ENCODE measurements around the gene LAPTM5. TPM values are rescaled to one million over a fixed set of nuclear protein-coding genes. Genes with fewer than 3 reads are reported as not detected.

The LAPTM5 gene
- total RNA-seq, 4 donors from 2014 or later: 25.3 to 97.3 (median 46.4) TPM

DNA sequence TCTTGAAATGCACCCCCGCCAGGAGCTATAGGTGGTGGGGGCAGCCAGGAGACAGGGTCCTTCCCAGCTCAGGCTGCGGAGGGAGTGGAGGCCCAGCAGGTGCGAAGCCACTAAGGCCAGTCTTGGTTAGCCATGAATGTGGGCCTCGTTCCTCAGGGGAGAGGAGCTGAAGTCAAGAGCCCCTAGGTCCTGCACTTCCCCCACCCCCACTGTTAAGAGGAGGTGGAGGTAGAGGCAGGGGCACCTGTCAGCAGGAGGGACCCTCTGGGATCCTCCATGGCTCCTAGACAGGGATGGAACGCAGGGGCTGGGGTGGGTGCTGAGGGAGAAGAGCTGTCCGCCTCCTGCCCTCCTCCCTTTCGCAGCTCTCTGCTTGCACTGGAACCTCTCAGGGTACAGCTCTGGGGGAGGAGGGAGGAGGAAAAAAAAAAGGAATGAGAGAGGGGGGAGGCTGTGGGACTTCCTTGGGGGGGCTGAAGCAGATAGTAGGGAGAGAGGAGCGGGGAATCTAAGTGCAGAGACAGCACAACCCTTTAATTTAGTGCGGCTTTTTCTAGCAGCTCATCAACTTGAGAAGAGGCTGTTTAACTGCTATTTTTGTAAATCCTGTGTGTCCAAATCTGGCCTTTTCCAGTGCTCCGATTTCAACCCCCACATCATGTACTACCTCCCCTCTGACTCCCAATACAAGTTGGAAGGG lies 71.2 kb downstream of the LAPTM5 start:
- intact Hi-C loops (cut with DNase I): no loop called here
- TF ChIP-seq, protein P1, sequence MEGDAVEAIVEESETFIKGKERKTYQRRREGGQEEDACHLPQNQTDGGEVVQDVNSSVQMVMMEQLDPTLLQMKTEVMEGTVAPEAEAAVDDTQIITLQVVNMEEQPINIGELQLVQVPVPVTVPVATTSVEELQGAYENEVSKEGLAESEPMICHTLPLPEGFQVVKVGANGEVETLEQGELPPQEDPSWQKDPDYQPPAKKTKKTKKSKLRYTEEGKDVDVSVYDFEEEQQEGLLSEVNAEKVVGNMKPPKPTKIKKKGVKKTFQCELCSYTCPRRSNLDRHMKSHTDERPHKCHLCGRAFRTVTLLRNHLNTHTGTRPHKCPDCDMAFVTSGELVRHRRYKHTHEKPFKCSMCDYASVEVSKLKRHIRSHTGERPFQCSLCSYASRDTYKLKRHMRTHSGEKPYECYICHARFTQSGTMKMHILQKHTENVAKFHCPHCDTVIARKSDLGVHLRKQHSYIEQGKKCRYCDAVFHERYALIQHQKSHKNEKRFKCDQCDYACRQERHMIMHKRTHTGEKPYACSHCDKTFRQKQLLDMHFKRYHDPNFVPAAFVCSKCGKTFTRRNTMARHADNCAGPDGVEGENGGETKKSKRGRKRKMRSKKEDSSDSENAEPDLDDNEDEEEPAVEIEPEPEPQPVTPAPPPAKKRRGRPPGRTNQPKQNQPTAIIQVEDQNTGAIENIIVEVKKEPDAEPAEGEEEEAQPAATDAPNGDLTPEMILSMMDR (IDR thresholded peaks at IDR 0.05): no peak
- no peak for TF ChIP-seq POLR2A (IDR thresholded peaks at IDR 0.05)
- H3K9me3 ChIP-seq: no peaks in the 10 kb centered on the region
- no peak overlapping the region for H3K4me3 ChIP-seq (replicated peaks in 1 of 3)
- H3K4me1 ChIP-seq: peaks cover 0 to 5% of the 10 kb centered on the region in 2 donors
- DNase-seq: no peak
- H3K27me3 ChIP-seq: no peaks in the 10 kb centered on the region
- H3K27ac ChIP-seq: no peak overlapping the region
- 57 to 59% methylated on average over 8 to 10 of the region's 10 CpGs for WGBS, 2 donors
- H3K36me3 ChIP-seq: no peaks in the 10 kb centered on the region

DNA sequence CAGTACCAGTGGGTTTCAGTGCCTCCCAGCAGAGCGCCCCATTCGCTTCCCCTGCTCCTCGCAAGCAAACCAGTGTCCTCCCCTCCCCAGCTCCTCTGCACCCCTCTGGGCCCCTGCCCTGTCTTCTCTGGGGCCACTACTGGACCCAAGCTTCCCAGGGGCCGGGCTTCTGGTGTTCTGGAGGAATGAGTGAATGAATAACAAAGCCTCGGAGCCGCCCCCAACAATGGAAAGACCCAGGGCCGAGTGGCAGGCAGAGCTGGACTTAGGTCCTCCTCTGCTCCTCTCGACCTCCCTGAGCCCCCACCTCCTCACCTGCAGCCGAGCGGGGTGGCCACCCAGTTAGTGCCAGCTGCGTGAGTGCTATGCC lies 71.8 kb downstream of the LAPTM5 start:
- Histone ChIP-seq H3K4me1 (peaks cover 0 to 5% of the 10 kb centered on the region in 2 donors), H3K36me3 (no peaks in the 10 kb centered on the region), H3K27ac (no peak overlapping the region), H3K27me3 (no peaks in the 10 kb centered on the region), H3K4me3 (replicated peaks in 1 of 3) (peak overlapping the region in 1 of 3 donors; percentile 6), H3K9me3 (no peaks in the 10 kb centered on the region)
- WGBS, 2 donors: 38 to 41% methylated on average over 11 of the region's 11 CpGs
- DNase-seq: no peak
- intact Hi-C loops (cut with DNase I): no loop called here
- TF ChIP-seq, protein P1 (IDR thresholded peaks at IDR 0.05): no peak
- TF ChIP-seq POLR2A (IDR thresholded peaks at IDR 0.05): no peak

DNA sequence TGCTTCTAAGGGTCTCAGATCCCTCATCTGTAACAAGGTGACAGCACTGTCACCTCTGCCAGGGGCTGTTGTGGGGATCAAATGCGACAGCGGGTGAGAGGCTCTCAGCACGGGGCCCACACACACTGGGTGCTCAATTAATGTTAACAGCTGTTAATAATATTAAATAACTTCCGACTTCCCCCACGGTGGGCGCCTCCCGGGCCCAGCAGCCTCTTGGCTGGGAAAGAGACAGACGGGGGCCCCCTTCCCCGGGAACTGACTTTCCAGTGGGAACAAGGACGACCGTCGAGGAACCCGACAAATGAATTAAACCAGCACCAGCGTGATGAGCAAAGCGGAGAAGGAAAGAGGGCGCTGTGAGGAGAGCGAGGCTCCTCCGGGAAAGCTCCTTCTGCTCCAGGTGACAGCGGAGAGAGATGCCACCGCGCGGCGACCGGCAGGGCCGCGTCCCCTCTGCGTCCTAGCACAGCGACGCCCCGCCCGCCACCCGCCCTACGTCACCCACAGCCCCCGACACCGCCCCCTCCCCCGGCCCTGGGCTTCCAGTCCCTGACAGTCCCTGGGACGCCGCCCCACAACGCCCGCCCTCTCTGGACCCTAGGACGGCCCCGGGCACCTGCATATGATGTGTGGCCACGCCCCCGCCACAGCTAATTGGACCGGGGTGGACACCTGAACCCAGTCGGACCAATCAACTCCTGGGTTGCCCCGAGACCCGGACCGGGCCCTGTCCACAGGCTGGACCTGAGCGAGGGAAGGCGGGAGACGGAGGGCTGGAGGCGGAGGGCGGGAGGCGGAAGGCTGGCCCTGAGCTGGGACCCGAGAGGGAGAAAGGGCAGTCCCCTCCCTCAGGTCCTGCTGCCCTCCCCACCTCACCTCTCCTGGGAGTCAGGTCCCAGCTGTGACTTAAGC lies 72.4 kb downstream of the LAPTM5 start:
- intact Hi-C loops (cut with DNase I): no loop called here
- 11 to 12% methylated on average over 17 to 22 of the region's 56 CpGs for WGBS, 2 donors
- peaks cover 0 to 5% of the 10 kb centered on the region in 2 donors for H3K4me1 ChIP-seq
- peak in 1 of 2 donors; percentile 54 for TF ChIP-seq POLR2A (IDR thresholded peaks at IDR 0.05)
- TF ChIP-seq, protein P1 (IDR thresholded peaks at IDR 0.05): peak in 3 of 6 experiments; percentile 9 to 37 (median 23)
- no peaks in the 10 kb centered on the region for H3K36me3 ChIP-seq
- H3K9me3 ChIP-seq: no peaks in the 10 kb centered on the region
- peak; percentile 99 for DNase-seq
- H3K4me3 ChIP-seq (replicated peaks in 1 of 3): peak overlapping the region in 1 of 3 donors; percentile 6
- H3K27ac ChIP-seq: no peak overlapping the region
- no peaks in the 10 kb centered on the region for H3K27me3 ChIP-seq

DNA sequence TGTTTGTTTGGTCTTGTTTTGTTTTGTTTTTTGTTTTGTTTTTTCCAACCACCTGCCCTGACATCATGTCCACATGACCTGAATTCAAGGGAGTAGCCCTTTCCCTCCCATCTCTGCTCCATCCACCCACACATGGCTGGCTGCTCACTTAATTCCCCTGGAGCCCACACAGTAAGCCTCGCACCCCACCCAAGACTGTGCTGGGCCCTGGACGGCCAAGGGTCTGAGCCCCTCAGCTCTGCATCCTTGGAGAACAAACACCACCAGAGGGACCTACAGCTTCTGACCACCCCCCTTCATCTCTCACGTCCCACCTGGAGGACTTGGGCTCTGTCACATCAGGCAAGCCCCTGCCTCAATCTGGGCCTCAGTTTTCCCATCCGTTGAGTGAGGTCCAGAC lies 73.3 kb downstream of the LAPTM5 start:
- TF ChIP-seq, protein P1 (IDR thresholded peaks at IDR 0.05): no peak
- TF ChIP-seq POLR2A (IDR thresholded peaks at IDR 0.05): no peak
- intact Hi-C loops (cut with DNase I): no loop called here
- peaks cover 0 to 5% of the 10 kb centered on the region in 2 donors for H3K4me1 ChIP-seq
- no peak overlapping the region for H3K4me3 ChIP-seq (replicated peaks in 1 of 3)
- 85 to 90% methylated on average over 4 of the region's 4 CpGs for WGBS, 2 donors
- H3K27ac ChIP-seq: no peak overlapping the region
- no peaks in the 10 kb centered on the region for H3K27me3 ChIP-seq
- no peaks in the 10 kb centered on the region for H3K9me3 ChIP-seq
- H3K36me3 ChIP-seq: no peaks in the 10 kb centered on the region
- no peak for DNase-seq

DNA sequence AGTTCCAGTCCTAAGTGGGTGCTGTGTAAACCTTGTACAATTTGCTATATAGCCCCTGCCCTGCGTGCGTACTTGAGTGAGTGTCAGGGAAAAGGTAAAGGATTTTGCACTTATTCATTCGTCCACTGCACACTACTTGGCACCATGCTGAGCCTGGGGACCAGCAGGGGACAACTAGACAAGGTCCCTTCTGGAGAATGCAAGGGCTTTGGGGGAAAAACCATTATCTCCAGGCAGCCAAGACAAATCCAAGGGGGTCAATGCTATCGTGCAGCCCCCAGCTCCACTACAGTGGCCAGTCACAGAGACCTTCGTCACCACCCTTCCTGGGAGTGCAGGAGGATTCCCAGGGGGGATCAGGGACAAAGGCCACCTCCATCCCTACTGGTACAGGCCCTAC lies 73.9 kb downstream of the LAPTM5 start:
- TF ChIP-seq, protein P1 (IDR thresholded peaks at IDR 0.05): no peak
- no peak for TF ChIP-seq POLR2A (IDR thresholded peaks at IDR 0.05)
- H3K4me3 ChIP-seq (replicated peaks in 1 of 3): no peak overlapping the region
- peaks cover 0 to 5% of the 10 kb centered on the region in 2 donors for H3K4me1 ChIP-seq
- no peaks in the 10 kb centered on the region for H3K36me3 ChIP-seq
- no peak overlapping the region for H3K27ac ChIP-seq
- WGBS, 2 donors: 59 to 64% methylated on average over 5 of the region's 5 CpGs
- H3K27me3 ChIP-seq: no peaks in the 10 kb centered on the region
- no peaks in the 10 kb centered on the region for H3K9me3 ChIP-seq
- no peak for DNase-seq
- intact Hi-C loops (cut with DNase I): no loop called here

Data from thyroid gland (tissue), 4 donors.